LoVo (cell line): Measurements from ENCODE around the gene PRKAG2.

Experiments used
- DNase-seq: peaks from one replicate; pipeline ENCODE4 v3.0.0-alpha.2; 2016; ENCODE audit warnings: low spot score

The PRKAG2 gene

DNA sequence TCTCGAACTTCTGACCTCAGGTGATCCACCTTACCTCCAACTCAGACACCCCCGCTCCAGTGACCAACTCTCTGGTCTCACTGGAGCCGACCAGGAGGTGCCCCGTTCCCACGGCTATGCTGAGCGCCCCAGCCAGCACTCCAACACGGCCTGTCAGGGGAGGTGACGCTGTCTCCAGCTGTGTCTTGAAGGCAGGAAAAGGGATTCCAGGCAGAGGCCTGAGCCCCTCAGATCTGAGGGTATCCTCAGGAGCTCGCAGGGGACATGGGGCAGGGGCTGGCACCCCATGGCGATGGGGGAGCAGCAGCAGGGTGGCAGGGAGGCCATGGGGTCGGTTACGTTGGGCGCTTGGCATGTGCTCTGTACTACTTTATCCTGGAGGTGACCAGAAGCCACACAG lies 262.9 kb downstream of the PRKAG2 start:
- DNase-seq, result no peak

DNA sequence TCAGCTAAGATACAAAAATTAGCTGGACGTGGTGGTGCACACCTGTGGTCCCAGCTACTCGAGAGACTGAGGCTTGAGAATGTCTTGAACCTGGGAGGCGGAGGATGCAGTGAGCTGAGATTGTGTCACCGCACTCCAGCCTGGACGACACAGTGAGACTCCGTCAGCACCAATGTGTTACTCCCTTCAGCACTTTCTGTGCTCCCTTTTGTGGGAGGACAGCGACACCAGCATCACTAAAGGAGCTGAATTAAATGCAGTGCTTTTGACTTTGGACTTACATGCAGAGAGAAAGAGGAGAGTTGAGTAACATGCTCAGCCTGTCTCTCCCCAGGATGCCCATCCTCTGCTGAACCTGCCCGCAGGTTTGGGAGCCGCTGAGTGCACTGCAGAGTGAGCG lies 265.0 kb downstream of the PRKAG2 start:
- no peak for DNase-seq

DNA sequence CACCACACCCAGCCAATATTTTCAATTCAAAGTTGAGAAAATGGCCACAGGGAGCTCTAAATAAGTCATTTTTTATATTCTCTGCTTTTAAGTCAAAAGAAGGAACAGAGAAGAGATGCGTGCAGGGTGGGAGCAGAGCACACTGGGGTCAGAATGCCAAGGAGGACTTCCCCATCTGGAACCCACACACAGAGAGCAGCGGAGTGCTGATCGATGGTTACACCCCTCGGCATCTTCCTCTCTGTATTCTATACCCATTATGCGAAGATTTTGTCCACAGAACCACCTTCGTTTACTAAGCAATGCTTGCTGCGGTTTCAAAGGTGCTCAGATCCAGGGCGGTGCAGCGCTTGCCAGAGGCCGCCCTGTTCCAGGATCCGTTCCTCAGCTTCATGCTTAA lies 265.9 kb downstream of the PRKAG2 start:
- no peak for DNase-seq

GRCh38 chr7:151608031-151608551 lies 268.8 kb downstream of the PRKAG2 start:
- DNase-seq, result peak; percentile 91

DNA sequence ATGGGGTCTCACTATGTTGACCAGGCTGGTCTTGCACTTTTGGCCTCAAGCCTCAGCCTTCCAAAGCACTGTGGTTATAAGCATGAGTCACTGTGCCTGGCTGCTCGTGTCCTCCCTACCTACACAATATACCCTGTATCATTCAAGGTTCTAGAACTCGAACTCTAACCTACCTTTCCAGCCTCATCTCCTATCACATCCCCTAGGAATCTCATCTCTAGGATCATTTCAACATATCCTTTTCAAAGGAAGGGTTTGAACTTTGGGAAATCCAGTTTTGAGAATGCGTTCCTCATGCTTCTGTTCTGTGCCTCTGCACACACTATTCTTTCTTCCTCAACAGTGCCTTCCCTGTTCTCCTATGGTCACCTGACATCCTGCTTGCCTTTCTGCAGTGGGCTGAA lies 269.4 kb downstream of the PRKAG2 start:
- DNase-seq, result peak; percentile 64

DNA sequence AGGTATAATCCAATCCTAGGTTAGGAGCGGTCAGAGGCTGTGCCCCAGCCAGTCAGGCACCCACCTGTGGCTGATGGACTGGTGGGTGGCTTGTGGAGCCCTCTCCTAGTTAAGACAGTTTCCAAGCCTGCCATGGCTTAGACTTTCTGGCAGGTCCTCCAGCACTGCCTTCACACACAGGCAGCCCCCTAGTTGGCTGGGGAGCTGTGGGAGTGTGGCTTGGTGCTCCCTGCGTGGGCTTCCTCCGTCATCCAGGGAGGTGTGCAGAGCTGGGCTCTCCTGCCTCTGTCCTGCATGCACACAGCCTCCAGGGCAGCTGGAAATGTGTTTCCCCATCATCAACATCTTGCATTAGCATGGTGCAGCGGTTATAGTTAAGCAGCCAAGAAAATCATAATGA lies 273.0 kb downstream of the PRKAG2 start:
- no peak for DNase-seq

GRCh38 chr7:151601521-151602305 lies 275.2 kb downstream of the PRKAG2 start:
- DNase-seq, result no peak

DNA sequence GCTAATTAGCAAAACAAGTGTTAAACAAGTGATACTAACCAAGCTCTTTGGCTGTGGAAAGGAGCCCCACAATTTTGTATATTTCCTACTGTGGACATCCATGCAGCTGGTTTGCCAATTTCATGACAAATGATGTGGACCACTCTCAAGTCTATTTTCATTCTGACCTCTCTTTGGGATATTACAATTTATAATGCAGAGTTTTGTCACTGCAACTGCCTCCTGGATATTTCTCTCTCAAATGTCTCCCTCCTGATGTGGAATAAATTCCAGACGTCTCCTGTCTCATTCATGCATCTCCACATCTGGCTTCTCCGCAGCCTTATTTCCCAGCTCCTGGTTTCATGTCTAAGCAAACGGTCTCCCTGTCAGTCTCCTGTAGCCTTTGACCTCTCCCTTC lies 276.6 kb downstream of the PRKAG2 start:
- DNase-seq, result no peak

- DNase-seq, result peak; percentile 43
Observed at GRCh38 chr7:151599401-151600227, 277.3 kb downstream of the PRKAG2 start.

DNA sequence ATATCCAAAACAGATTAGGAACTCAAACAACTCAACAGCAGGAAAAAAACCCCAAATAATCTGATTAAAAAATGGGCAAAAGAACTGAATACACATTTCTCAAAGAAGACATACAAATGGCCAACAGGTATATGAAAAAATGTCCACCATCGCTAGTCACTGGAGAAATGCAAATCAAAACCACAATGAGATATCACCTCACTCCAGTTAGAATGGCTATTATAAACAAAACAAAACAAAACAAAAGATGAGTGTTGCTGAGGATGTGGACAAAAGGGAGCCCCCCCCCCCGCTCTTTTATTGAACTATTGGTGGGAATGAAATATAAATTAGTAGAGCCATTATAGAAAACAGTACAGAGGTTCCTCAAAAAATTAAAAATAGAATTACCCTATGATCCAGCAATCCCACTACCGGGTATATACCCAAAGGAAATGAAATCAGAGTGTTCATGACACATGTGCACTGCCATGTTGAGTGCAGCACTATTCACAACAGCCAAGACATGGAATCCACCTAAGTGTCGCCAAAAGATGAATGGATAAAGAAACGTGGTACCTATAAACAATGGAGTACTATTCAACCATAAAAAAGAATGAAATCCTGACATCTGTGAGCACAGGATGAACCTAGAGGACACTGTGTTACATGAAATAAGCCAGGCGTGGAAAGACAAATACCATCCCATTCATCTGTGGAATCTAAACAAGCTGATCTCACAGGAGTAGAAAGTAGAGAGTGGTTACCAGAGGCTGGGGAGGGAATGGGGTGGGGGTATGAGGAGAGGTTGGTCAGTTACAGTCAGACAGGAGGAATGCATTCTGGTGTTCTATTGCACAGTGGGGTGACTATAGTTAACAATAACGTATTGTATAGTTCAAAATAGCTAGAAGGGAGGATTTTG lies 279.1 kb downstream of the PRKAG2 start:
- DNase-seq, result peak; percentile 27

DNA sequence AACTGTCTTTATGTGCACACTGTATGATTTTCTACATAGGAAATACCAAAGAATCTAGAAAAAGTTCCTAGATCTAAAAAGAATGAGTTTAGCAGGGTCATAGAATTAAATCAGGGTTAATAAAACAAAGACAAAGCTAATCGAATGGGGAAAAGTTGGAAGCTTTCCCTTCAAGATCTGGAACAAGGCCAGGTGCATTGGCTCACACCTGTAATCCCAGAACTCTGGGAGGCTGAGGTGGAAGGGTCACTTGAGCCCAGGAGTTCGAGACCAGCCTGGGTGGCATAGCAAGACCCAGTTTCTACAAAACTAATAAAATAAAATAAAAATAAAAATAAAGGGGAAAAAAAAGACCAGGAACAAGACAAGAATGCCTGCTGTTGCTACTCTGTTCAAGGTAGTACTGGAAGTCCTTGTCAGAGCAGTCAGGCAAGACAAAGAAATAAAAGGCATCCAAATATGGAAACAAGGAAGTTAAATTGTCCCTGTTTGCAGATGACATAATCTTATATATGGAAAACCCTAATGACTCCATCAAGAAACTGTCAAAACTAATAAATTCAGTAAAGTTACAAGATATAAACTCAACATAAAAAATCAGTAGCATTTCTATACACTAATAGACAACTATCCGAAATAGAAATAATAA lies 281.1 kb downstream of the PRKAG2 start:
- no peak for DNase-seq

DNA sequence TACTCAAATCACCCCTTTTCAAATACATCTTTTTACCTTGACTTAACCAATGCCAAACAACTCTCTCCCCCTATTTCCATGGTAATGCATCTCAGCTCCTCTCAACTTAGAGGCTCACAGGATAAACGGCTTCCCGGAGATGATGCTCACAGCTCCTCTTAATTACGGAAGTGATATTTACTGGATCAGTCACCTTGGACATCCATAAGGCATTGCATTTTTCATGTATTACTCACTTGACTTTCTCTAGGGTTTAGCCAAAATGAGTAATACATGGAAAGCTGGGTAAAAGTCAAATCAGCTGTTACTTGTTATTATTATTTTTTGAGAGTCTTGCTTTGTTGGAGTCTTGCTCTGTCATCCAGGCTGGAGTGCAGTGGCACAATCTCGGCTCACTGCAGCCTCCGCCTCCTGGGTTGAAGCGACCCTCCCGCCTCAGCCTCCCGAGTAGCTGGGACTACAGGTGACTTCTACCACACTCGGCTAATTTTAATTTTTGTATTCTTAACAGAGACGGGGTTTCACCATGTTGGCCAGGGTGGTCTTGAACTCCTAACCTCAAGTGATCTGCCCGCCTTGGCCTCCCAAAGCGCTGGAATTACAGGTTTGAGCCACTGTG lies 283.9 kb downstream of the PRKAG2 start:
- DNase-seq, result no peak

DNA sequence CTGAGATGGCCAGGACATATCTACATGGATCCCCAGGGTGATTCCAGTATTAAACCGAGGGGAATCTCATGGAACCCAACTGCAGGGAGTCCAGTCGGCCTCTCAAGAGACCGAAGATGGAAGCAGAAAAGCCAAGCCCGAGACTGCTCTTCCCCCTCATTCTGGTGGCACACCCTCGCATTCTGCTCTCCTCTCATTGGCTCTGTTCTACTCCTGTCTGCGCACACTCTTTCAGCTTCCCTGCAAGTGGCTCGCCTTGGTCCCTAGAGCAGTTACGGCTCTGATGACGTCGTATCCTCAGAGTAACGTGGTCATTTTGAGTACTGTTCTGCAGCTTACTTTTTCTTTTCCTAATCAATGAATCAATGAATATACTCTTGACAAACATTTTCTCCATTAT lies 284.6 kb downstream of the PRKAG2 start:
- no peak for DNase-seq

- no peak for DNase-seq
Observed at GRCh38 chr7:151591866-151592265, 285.0 kb downstream of the PRKAG2 start.

GRCh38 chr7:151590850-151591771 lies 285.8 kb downstream of the PRKAG2 start:
- no peak for DNase-seq

- DNase-seq, result no peak
Observed at GRCh38 chr7:151590071-151590849, 286.7 kb downstream of the PRKAG2 start.

GRCh38 chr7:151588982-151589381 lies 287.9 kb downstream of the PRKAG2 start:
- no peak for DNase-seq

DNA sequence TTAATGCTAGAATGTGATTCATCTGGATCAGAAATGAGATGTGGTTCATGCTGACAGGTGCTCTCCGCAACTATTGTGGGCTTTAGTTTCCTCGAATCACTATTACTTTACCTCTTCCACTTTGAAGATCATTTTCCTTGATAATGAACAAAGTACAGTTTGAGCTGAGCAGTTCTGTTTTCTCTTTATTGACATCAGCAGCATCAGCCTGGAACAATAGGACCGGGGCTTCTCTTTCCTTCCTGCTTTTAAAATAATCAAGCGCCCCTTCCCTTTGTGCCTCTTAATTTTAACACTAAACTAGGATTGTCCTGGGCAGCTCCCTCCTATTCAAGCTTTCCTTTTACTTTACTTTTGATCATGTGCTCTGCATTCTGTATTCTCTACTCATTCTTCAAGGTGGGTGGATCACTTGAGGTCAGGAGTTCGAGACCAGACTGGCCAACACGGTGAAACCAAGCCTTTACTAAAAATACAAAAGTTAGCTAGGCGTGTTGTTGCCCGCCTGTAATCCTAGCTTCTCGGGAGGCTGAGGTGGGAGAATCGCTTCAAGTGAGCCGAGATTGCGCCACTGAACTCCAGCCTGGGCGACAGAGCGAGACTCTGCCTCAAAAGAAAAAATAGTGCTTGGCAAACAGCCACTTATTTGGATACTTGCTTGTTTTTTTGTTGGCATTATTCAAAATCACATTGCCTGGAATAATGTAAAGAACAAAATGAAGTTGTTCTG lies 290.2 kb downstream of the PRKAG2 start:
- no peak for DNase-seq
